Fibroblast of pulmonary artery (primary cell): ENCODE measurements around the gene RDH12.
"Not testable (repeated sequence)": the region's sequence is repeated elsewhere in the genome, so short reads cannot be mapped to it uniquely, and the experiment has no call there.

Experiments used
- DNase-seq: peaks from one replicate; pipeline ENCODE4 v3.0.0-alpha.2; 2010; ENCODE audit warnings: low read depth
- H3K4me3 ChIP-seq: replicated peaks from 2 replicates; pipeline ENCODE4 v1.5.1; 2011; ENCODE audit warnings: low read depth, mild to moderate bottlenecking, control low read depth, low read length, moderate library complexity
- TF ChIP-seq, protein P1 (sequence below): IDR thresholded peaks from 2 replicates; pipeline ENCODE4 v1.5.1; 2011; ENCODE audit warnings: mild to moderate bottlenecking, control low read depth, low read length, inconsistent platforms; ENCODE audit errors: missing control alignments

Gene RDH12

DNA sequence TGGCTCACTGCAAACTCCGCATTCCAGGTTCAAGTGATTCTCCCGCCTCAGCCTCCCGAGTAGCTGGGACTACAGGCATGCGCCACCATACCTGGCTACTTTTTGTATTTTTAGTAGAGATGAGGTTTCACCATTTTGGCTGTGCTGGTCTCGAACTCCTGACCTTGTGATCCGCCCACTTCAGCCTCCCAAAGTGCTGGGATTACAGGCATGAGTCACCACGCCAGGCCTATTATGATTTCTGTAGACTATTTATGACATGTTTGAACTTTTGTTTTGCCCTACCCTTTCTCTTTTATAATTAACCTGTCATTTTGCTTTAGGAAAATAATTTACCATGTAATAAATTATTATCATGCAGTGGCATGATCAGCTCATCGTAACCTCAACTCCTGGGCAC, at the start of gene RDH12:
TSS of gene RDH12 (plus strand) at position 395 of the 400 bp plus-strand sequence. CDS start 20,757 bp downstream, outside the sequence.
- DNase-seq, H3K4me3 ChIP-seq: not testable (repeated sequence)

DNA sequence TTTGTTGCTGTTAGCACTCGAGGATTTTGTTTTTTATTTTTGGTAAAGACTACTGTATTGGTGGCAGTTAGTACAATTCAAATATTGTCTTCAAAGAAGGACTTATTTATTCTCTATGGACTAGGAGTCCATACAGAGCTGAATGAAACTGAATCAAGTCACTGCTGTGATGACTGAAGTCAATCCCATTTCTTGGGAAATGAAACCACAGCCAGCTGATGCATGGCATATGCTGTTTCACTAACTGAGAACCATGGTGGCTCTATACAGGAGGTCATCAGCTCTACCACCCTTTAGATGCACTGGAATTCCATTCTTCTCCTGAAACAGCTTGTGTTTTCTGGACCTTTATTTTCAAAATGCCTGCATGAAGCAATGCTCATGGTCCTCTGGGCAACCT, 49.5 kb upstream of the RDH12 start:
- H3K4me3 ChIP-seq, result no peak overlapping the region
- no peak for DNase-seq
- TF ChIP-seq, protein P1, sequence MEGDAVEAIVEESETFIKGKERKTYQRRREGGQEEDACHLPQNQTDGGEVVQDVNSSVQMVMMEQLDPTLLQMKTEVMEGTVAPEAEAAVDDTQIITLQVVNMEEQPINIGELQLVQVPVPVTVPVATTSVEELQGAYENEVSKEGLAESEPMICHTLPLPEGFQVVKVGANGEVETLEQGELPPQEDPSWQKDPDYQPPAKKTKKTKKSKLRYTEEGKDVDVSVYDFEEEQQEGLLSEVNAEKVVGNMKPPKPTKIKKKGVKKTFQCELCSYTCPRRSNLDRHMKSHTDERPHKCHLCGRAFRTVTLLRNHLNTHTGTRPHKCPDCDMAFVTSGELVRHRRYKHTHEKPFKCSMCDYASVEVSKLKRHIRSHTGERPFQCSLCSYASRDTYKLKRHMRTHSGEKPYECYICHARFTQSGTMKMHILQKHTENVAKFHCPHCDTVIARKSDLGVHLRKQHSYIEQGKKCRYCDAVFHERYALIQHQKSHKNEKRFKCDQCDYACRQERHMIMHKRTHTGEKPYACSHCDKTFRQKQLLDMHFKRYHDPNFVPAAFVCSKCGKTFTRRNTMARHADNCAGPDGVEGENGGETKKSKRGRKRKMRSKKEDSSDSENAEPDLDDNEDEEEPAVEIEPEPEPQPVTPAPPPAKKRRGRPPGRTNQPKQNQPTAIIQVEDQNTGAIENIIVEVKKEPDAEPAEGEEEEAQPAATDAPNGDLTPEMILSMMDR, result no peak

DNA sequence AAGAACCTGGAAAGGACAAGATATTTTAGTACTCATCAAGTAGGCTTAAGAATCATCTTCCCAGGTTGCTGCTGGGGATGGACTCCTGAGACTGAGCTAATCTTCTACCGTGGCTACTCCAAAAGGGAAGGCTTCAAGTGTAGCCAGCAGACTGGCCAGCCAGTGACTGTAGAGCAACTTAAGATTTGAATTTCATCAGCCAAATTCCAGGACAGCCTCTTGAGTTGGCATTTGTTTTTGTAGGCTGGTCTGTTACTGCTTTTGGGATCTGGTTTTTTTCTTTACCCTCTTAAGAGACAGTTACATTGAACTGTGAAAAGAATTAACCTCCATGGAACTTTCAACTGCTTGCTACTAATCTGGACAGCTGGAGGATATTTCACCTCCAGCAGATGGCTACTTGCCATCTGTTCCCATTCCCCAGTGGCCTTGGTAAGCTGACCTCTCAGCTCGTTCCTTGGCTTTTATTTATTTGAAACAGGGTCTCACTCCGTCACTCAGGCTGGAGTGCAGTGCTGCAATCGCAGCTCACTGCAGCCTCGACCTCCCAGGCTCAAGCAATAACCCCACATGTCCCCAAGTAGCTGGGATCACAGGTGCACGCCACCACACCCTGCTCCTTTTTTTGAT, 47.9 kb upstream of the RDH12 start:
- H3K4me3 ChIP-seq, result no peak overlapping the region

DNA sequence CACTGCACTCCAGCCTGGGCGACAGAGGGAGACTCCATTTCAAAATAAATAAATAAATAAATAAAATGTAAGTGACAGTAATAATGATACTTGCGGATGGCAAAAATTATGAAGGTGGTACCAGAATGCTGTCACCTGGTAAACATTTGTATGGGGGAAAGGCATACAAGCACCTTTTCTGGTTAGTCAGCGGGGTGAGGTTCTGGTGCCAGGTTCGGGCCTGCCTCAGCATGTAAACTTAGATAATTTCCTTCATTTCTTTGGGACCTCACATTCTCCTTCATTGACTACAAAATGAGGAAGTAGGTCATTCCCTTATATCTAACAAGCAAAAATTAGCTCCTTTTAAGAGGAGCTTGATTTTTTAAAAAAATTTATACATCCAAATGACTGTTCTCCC, 38.1 kb upstream of the RDH12 start:
- no peak overlapping the region for H3K4me3 ChIP-seq
- DNase-seq, result no peak
- TF ChIP-seq, protein P1, result no peak

More for the DNA sequence above, 47.9 kb upstream of the RDH12 start:
- DNase-seq, result peak; percentile 33
- TF ChIP-seq, protein P1, result no peak

DNA sequence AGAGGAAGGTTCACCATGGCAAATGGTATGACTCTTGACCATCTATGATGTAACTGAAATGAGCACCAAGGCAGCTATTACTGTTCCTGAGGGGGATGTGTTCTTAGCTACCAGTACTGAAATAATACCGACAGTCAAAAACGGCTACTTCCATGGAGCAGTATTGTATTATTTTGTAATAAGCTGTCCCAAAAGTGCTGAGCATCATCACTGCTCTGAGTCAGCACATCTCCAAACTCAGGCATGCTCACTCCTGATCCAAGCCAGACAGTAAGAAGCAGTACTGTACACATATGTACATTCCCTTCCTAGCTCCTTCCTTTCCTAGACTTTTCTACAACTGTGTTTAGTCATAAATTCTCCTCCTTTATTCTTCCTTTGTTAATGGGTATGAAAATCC, 35.8 kb upstream of the RDH12 start:
- TF ChIP-seq, protein P1, result no peak
- no peak overlapping the region for H3K4me3 ChIP-seq
- peak; percentile 51 for DNase-seq

DNA sequence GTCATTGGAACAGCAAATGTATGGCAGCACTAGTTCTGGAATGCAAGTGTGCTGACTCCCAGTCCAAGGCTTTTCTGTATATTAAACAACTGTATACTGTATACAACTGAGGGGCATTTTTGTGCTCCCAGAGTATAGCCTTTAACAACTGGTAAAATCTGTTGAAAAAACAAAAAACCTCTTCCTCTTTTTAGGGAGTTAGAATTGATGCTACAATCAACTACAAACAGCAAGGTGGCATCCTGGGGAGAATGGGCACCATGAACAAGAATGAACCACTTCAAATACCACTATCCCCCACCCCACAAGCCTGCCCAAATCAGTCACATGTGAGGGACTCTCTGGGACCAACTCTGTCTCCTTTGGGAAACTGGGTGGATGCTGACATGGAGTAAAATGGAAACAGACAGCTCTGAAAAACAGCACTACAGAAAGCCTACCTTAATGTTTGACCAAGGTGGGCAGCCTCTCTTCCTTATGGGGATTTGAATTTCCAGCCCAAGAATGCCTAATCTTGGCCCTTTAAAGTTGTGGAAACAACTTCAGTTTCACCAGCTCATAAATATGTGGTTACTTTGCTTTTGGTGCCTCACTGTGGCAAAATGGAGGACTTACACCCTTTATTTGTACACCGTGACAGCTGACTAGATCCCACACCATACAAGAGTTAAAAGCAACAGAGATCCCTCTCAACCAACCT, 34.8 kb upstream of the RDH12 start:
- peak; percentile 86 for DNase-seq
- TF ChIP-seq, protein P1, result peak; percentile 70
- H3K4me3 ChIP-seq, result no peak overlapping the region

DNA sequence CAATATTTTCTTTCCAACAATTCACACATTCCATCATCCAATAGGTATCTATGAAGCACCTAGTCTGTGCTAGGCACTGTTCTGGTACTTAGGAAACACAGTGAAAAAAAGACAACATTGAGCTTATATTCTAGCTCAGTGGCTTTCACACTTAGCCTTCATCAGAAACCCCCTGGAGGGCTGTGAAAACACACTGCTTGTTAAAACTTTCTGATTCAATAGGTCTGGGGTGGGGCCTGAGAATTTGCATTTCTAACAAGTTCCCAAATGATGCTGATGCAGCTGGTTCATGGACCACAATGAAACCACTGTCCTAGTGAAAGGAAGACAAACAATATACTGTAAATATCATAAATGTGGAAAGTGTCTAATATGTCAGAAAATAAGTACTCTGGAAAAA, 33.1 kb upstream of the RDH12 start:
- no peak for DNase-seq
- TF ChIP-seq, protein P1, result no peak
- no peak overlapping the region for H3K4me3 ChIP-seq
